DMS79 treated with DMSO at 0.1 percent for 48 hours (cell line): ENCODE data around the gene FRMD4A.

ENCODE experiments used
- DNase-seq: peaks from one replicate; lab custom pipeline; 2025; lab: John Stamatoyannopoulos, UW

The FRMD4A gene

DNA sequence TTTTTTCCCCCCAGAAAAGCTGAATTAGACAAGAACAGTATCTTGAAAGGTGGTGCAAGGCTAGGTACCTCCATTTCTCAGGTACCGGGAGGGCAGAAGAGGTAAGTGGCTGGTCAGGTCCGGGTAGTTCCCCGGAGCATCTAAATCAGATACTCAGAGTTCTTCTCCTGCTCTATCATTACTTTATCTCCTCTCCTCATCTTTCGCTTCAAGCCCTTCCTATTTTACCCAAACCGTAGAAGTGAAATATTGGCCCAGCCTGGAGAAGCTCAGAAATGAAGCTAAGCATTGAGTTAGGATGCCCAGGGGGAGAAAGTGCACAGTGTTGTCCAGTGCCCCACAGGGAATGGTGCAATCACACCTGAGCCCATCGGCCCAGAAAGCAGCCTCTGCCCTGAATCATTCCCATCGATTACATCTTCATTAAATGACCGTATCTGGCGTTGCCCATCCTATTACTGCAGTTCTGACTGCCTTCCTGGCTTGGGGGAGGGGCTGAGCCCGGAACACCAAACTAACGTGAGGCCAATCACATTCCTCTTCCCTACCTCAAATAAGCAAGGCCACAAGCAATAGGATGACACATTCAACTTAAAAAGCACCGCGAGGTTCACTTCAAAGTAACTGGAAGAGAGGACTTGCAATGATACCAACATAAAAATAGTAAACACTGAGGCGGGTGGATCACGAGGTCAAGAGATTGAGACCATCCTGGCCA is 627.5 kb downstream of the FRMD4A start:
- no peak for DNase-seq

DNA sequence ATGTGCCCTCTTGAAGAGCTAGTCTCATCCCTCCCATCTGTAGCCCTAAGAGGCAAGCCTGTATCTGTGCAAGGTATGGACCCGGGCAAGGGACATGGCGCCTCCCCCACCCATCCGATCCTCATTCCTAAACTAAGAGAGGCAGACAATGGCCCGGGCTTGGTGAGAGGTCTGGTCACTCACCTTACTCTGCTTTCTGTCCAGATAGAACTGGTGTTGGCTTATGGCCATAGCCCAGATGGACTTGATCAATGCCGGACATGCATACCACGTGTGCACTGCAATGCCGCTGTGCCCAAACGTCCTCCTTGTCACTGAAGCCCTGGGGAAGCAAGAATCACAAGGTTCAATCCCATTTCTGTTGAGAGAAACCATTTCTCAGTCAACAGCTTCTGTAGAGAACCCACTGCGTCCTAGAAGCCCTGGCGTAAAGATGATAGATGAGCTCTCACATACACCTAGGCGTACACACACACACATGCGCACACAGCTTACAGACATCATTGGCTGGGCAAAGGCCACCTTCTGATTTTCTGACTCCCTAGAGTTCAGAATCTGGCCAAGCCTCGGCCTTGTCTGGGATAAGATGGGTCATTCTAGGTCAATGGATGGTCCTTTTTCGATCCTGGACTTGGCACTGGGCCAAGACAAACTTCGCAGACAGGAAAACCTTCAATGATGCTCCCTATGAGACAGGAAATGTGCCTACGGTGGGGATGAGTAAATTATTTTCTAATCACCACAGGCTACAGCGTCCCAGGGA is 629.4 kb downstream of the FRMD4A start:
- DNase-seq, result no peak

DNA sequence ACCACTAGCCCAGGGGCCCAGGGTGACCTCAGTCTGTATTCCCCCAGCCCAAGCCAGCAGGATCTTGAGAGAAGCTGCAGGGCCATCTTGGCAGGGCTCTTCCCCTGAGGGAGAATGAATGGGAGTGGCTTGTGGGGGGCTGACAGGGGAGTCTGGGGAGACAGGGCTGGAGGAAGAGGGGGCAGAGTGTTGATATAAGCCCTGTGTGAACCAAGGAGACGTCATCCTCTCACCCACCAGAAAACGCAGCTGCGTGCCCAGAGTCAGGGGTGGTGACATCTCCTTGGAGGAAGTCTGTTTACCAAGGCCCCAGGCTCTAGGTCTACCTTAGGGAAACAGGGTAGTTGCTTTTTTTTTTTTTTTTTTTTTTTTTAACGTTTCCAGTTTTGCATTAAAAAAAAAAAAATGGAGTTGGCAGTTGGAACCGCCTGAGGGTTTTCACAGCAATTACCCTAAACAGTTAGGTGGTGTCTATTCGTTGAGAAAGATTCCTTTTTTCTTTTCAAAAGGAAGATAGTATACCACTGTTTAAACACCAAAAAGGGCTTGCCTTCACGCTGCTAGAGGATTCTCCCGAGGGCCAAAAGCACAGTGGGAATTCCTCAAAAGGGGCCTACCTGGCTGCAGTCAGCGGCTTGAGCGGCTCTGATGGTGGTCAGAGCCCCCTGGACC is 630.1 kb downstream of the FRMD4A start:
- DNase-seq, result no peak

DNA sequence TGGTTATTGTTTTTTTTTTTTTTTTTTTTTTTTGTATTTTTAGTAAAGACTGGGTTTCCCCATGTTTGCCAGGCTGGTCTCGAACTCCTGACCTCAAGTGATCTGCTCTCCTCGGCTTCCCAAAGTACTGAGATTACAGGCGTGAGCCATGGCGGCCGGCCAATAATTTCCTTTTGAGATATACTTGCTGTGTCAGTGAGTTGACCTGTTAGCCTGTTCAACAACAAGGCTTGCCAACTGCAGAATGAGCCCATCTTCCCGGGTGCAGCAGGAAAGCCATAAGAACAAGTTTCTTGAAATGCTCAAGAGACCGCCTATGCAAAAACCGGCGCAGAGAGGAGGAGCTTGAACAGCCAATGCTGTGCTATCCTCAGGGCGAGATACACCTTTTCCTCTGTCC is 631.5 kb downstream of the FRMD4A start:
- no peak for DNase-seq

DNA sequence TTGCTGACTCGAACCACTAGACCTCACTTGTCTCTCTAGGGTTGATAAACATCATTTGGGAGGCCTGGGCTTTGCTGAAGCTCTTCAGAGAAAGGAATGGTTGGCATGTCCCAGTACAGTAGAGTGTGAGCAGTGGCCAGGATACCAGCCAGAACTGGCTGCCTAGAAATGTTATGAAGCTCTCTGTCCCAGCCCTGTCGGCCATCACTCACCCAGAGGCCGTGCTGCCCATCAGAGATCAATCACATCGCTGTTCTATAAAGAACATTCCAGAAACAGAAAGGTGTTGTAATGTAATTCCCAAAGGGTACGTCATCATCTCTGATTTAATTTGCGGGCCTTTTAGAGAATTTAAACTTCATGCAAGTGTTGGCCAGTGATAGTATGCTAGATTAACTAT is 632.5 kb downstream of the FRMD4A start:
- DNase-seq, result no peak

DNA sequence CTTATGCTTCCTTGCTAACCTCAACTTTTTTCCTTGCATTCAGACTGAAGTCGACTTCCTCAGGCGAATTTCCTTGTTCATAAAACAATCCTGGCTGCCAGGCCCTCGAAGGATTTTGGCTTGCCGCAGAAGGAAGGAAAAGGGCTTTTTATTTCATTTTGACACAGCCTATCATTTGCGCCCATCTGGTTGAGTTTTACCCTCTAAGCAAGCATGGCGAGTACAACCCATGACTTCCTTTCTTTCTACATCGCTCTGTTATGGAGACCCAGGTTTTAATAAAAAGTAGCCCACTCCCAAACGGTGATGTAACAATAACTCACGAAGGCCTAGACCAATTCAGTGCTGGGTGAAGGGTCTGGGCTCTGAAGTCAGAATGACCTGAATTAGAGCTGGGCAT is 634.7 kb downstream of the FRMD4A start:
- no peak for DNase-seq

DNA sequence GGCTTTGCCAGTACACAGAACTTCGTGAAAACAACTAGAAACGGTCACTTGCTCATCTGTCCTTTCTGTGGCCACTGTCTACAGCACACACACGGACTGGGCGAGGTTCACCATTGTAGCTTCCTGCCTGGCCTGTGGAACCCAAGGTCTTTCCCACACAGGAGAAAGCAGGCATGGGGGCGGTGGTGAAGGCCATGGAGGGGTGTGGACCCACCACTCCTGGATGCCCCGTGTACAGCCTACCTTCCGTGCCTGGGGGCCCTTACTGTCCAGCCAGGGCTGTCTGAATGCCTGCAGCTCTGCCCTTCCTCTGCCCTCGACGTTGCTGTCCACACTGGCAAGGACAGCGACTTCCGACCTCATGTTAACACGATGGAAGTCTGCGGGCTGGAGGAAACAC is 635.1 kb downstream of the FRMD4A start:
- no peak for DNase-seq

DNA sequence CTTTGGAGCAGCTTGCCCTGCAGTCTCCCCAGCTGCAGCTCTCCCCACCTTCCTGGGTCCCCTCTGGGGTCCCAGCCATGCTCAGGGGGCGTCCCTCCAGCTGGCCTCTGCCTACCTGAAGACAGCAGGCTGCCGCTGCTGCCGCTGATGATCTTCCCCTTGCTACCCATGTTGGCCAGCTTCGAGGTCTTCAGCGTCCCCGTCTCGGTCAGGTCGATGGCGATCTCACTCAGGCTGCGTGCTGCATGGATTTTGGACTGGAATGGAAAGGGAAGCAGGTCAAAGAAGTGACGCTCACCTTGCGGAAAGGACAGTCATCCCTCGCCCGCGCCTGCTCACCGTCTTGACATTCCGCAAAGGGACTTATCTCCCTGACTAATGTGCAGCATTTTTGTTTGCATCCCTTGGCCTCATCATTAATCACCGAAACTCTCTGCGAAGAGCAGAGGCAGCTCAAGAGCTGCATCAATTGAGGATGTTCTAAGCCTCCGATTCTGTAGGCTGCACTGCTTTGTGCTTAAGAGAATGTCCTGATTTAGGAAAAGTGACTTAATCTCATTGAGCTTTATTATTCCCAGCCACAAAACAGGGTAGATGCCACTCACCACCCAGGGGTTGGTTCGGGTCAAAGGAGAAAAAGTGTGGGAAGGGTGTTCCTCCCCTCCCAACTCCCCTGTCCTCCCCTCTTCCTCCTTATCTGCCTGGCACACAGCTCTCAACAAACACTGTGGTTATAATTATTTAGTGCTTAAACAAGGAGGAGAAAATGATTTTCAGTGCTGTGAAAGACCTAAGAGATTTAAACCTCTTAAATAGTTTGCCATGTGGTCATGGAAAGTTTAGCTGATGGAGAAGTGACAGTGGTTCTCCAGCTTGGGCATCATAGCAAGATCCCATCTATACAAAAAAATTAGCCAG is 636.7 kb downstream of the FRMD4A start:
- DNase-seq, result no peak

DNA sequence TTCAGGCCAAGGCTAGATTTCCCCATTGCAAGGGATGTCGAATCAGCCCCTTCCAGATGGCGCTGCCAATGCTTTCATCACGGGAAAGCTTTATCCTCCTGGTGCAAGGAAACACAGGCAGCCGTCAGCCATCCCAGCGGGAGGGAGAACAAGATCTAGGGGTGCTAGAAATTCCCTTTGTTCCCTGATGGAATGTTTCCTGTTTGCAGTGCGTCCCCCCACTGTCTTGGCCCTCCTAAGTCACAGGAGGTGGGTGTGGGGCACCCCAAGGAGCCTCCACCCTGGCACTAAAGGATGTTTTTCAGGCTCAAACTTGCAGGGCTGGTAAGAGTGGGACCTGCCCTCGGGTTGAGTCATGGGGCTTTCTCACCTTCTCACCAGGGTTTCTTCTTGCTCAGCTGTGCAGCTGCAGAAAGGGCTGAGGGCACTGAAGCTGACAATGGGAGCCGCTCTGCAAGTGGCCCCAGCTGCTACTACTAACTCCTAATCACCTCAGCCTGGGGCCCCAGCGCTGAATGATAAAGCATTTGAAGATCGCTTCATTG is 640.4 kb downstream of the FRMD4A start:
- DNase-seq, result no peak

DNA sequence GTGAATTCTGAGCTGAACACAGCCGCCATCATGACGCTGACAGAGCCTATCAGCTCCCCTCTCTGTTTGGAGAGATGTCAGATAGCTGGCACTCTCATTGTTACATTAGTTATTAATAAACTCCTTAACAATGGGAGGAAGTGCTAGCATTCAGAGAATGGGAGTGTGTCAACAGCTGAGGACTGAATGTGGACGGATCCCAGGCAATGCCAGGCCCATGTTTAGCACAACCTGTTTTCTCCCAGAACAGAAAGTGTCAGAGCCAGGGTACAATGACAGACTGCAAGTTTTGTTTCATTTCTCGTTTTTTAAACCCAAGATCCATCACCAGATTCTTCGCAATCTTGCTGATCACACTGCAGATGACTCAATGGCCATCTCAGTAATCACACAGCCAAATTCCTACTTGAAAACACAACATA is 644.4 kb downstream of the FRMD4A start:
- DNase-seq, result no peak

DNA sequence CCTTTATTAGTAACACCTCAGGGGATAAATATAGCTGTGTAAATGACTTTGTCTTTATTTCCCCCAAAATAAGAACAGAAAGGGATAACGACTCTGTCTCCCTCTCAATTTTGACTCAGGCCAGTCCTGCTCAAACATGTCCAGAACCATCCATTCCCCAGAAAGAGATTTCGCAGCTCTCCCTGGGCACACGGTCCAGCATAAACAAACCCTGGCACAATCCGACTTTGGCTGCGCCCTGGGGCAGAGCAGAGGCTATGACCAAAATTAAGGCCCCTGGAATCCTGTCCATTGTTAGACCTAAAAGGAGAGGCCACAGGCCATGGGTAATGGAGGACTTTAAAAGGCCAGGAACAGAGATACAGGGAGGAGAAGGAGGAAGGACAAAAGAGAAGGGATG is 644.8 kb downstream of the FRMD4A start:
- no peak for DNase-seq

DNA sequence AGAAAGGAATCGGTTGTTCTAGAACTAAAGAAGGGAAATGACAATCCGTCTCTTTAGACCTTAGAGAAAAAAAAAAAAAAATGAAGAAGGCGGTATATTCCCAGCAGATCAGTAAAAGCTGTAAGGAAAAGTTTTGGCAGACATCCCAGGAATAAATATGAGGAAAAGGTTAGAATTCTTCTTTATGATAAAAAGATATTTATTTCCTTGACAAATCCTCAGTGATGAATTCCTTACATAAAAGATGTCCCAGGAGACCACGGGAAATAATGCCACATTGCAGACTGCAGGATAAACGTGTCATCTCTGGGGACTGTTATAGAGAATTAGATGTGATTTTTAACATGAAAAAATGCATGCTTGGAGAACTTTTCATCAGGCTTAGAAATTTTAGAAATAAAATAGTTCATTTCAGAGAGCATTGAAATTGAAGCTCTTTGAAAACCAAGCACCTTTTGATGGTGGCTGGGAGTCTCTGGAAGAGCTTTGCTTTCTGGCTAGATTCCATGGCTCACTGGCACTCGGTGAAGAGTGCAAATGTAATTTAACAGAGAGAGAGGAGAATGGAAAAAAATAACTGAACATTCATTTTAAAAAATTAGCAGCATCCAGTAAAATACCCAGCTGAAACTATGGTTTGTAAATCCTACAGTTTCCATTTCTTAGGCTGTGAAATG is 645.8 kb downstream of the FRMD4A start:
- peak; percentile 7 for DNase-seq

DNA sequence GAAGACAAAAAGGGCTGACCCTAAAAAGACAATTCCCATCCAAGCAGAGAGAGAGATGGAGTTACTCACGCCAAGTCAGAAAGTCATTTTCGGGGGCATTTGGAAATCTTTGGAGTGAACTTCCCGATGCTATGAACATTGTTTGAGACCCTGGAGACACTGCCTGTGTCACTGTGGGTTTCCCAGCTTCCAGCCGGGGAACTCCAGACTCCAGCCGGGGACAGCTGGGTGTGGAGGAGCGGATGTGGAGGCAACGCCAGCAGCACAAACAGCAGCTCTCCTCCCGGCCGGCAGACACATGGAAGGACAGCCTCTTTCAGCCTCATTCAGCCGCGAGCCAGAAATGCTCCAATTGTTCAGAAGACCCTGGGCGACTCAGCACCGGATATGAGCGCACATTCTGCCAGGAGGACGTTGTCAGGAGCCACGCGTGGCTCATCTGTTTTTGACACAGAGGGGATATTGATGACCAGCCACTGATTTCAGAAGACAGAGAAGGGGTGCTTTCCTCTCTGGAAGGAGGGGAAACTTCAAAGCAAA is 646.4 kb downstream of the FRMD4A start:
- DNase-seq, result no peak

DNA sequence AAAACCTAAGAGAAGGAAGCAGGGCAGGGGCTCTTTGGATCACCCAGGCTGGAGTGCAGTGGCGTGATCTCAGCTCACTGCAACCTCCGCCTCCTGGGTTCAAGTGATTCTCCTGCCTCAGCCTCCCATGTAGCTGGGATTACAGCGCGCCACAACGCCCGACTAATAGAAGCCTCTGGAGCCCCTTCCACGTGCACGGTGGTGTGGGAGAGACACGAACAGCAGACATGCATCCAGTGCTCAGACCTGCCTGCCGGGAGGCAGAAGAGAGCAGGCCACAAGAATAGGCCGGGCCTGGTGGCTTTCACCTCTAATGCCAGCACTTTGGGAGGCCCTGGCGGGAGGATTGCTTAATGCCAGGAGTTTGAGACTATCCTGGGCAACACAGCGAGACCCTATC is 647.7 kb downstream of the FRMD4A start:
- DNase-seq, result no peak

DNA sequence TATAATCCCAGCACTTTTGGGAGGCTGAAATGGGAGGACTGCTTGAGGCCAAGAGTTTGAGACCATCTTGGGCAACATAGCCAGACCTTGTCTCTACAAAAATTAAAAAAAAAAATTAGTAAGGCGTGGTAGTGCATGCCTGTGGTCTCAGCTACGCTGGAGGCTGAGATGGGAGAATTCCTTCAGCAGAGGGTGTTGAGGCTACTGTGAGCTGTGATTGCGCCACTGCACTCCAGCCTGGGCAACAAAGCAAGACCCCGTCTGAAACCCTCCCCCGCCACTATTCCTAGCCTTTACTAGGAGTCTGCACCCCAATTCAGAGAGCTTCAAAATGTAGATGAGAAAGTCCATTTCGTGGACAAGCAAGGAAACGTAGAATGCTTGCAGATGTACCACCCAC is 648.8 kb downstream of the FRMD4A start:
- no peak for DNase-seq

DNA sequence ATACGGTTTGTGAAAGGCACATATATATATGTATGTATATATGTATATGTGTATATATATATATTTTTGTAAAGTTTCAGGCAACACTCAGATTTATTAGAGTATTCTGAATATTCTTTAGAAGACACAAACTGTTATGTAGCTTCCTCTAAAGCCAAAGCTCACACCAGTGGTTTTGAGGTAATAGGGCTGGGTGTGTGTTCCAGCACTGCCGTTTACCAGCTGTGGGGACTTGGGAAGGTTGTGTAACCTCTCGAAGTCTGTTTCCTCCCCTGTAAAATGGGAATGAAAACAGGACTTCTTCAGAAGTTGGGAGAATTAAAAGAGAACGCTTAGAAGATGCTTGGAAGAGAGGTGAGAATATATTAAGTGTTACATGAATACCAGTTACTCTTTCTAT is 649.2 kb downstream of the FRMD4A start:
- no peak for DNase-seq

DNA sequence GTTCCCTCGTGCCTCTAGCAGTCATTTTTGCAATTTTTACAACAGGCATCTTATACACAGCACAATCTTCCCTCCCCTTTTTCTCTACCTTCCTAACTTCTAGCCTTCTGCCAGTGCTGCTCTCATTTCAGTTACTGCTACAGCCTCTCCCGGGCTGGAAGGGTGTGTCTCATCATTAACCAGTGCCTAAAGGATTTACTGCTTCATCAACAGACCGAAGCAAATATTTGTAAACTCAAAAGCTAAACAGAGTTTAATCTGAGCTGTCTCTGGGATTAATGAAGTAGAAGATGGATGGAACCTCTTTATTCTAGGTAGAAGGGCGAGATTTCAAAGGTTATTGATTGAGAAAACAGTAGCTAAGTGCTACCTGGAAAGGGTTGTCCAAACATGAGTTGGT is 649.6 kb downstream of the FRMD4A start:
- no peak for DNase-seq

DNA sequence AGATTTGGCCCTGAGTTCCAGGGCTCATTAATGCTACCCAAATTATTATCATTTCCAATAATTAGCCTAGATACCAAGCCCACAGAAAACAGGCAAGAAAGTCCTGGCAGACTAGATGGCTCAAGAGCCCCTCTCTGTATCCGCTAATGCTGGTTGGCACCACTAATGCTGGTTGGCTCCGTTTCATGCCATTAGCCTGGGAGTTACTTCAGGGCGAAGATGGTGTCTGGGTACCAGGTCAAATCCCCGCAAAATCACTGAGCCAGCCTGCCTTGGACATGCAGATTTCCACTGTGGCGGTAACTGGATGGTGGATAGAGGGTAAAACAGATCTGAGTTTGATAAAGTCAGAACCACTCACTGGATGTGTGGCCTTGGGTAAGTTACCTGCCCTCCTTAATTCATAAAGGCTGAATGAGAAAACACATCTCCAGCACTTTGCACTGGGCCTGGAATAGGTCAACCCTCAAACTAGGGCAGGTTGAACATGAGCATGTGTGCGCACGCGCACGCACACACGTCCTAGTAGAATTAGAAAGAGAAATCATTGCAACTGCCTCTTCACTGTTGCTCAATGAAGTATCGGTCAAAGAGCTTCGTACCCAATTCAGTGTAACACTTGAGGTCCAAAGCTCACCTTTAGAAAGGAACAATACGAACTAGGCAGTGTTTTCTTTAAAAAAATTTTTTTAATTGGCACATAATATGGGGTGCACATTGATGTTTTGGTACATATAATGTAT is 652.5 kb downstream of the FRMD4A start:
- DNase-seq, result no peak

DNA sequence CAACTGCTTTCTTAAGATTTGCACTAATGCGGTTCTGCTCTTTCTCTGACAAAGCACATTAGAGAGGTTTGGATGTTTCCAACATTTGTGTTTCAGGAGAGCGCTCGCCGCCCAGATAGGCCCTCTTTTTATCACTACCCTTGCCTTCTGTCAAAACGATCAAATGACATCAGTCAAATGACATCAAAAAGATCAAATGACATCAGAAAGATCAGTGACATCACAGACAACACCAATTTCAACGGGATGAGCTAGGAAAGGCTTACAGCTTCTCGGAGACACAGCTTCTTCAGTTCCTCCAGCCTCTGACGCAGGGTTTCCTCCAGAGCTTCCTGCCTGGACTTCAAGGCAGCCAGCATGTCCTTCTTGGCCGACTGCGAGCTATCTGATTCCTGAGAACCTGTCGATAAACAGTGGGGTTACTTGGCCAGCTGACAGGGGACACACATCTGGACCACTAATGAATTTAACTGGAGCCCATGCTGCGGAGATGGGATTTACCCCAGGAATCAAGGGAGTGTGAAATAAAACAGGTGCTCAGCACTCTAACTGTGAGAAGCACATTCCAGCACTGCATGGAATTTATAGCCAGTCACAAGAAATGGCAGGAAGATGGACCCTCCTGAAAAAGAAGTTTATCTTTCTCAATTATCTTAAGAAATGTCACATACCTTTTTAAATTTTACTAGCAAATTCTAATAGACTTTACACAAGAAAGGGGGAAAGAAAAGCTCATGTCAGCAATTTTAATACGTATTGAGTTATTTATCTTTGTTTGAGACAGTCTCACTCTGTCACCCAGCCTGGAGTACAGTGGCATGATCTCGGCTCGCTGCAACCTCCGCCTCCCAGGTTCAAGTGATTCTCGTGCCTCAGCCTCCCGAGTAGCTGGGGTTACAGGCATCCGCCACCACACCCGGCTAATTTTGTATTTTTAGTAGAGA is 655.8 kb downstream of the FRMD4A start:
- DNase-seq, result no peak
